Measurements from ENCODE around the gene FCN2.

The FCN2 gene

GRCh38 chr9:134875371-134875770, 5.2 kb upstream of the FCN2 start:
- CTCF ChIA-PET = no interaction called here
- H3K36me3 ChIP-seq (ENCODE audit: control insufficient read depth in 2 of 2, insufficient read depth in 1 of 2, low read length in 2 of 2) = no peaks in the 10 kb centered on the region
- H3K4me1 ChIP-seq (ENCODE audit: control insufficient read depth, insufficient read depth, low read length) = no peaks in the 10 kb centered on the region
- no peaks in the 10 kb centered on the region for H3K9me3 ChIP-seq (ENCODE audit: control insufficient read depth, insufficient read depth, low read depth, low read length)
- no peak overlapping the region for H3K27ac ChIP-seq (ENCODE audit: extremely low read depth, low read depth, low read length)
- no peak overlapping the region for H3K4me3 ChIP-seq (ENCODE audit: low read depth, low read length)
- POLR2A ChIA-PET = no interaction called here
- no peak for TF ChIP-seq ZNF629 (tag by site-specific recombination; IDR thresholded peaks at IDR 0.05)
- TF ChIP-seq GLIS1 (tag by site-specific recombination; IDR thresholded peaks at IDR 0.05) = no peak
- TF ChIP-seq ZNF549 (tag by site-specific recombination; IDR thresholded peaks at IDR 0.05) = no peak
- no peak for TF ChIP-seq ZNF639 (tag by site-specific recombination; IDR thresholded peaks at IDR 0.05)

GRCh38 chr9:134877541-134877940, 3.1 kb upstream of the FCN2 start:
- POLR2A ChIA-PET = no interaction called here

More at GRCh38 chr9:134877541-134877940, 3.1 kb upstream of the FCN2 start:
- Histone ChIP-seq H3K4me1 (ENCODE audit: control insufficient read depth, insufficient read depth, low read length) (no peaks in the 10 kb centered on the region), H3K4me3 (ENCODE audit: low read depth, low read length) (no peak overlapping the region), H3K36me3 (ENCODE audit: control insufficient read depth in 2 of 2, insufficient read depth in 1 of 2, low read length in 2 of 2) (no peaks in the 10 kb centered on the region), H3K9me3 (ENCODE audit: control insufficient read depth, insufficient read depth, low read depth, low read length) (no peaks in the 10 kb centered on the region), H3K27ac (ENCODE audit: extremely low read depth, low read depth, low read length) (no peak overlapping the region)
- TF ChIP-seq ZNF777 (tag by site-specific recombination; IDR thresholded peaks at IDR 0.05; ENCODE audit: borderline replicate concordance) (no peak), ZBTB8A (tag by site-specific recombination; IDR thresholded peaks at IDR 0.05) (no peak), SP3 (tag by site-specific recombination; IDR thresholded peaks at IDR 0.05) (no peak), ZNF248 (tag by site-specific recombination; IDR thresholded peaks at IDR 0.05) (no peak), REST (tag by site-specific recombination; IDR thresholded peaks at IDR 0.05) (no peak), ZBTB20 (tag by site-specific recombination; IDR thresholded peaks at IDR 0.05) (no peak), ZNF645 (tag by site-specific recombination; IDR thresholded peaks at IDR 0.05) (no peak), MEIS1 (CRISPR knock-in tag; IDR thresholded peaks at IDR 0.05; ENCODE audit: borderline replicate concordance) (no peak), ZNF488 (tag by site-specific recombination; IDR thresholded peaks at IDR 0.05) (no peak), KLF1 (tag by site-specific recombination; IDR thresholded peaks at IDR 0.05) (no peak), REPIN1 (tag by site-specific recombination; IDR thresholded peaks at IDR 0.05; ENCODE audit: low read depth) (no peak), ZNF555 (tag by site-specific recombination; conservative IDR thresholded peaks at IDR 0.05) (no peak), ZNF335 (tag by site-specific recombination; conservative IDR thresholded peaks at IDR 0.05) (no peak), YY1 (tag by site-specific recombination; IDR thresholded peaks at IDR 0.05) (no peak), ZXDB (tag by site-specific recombination; IDR thresholded peaks at IDR 0.05) (no peak), ZNF274 (IDR thresholded peaks at IDR 0.05; ENCODE audit: low read length) (no peak), ZNF274 (tag by site-specific recombination; IDR thresholded peaks at IDR 0.05; ENCODE audit: borderline replicate concordance) (no peak)
- CTCF ChIA-PET = no interaction called here

All from HEK293 (cell line).